ENCODE measurements around the gene C7orf57.

GRCh38 chr7:48053736-48054135, 18.4 kb downstream of the C7orf57 start:
- TF ChIP-seq, protein P1, sequence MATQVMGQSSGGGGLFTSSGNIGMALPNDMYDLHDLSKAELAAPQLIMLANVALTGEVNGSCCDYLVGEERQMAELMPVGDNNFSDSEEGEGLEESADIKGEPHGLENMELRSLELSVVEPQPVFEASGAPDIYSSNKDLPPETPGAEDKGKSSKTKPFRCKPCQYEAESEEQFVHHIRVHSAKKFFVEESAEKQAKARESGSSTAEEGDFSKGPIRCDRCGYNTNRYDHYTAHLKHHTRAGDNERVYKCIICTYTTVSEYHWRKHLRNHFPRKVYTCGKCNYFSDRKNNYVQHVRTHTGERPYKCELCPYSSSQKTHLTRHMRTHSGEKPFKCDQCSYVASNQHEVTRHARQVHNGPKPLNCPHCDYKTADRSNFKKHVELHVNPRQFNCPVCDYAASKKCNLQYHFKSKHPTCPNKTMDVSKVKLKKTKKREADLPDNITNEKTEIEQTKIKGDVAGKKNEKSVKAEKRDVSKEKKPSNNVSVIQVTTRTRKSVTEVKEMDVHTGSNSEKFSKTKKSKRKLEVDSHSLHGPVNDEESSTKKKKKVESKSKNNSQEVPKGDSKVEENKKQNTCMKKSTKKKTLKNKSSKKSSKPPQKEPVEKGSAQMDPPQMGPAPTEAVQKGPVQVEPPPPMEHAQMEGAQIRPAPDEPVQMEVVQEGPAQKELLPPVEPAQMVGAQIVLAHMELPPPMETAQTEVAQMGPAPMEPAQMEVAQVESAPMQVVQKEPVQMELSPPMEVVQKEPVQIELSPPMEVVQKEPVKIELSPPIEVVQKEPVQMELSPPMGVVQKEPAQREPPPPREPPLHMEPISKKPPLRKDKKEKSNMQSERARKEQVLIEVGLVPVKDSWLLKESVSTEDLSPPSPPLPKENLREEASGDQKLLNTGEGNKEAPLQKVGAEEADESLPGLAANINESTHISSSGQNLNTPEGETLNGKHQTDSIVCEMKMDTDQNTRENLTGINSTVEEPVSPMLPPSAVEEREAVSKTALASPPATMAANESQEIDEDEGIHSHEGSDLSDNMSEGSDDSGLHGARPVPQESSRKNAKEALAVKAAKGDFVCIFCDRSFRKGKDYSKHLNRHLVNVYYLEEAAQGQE (IDR thresholded peaks at IDR 0.05; ENCODE audit: unreplicated experiment), result no peak
- no peak for TF ChIP-seq CTCF (conservative IDR thresholded peaks at IDR 0.05; ENCODE audit: low read depth in 2 of 2)
- no peak for TF ChIP-seq POLR2AphosphoS5 (IDR thresholded peaks at IDR 0.05; ENCODE audit: low read depth)
- no peak for TF ChIP-seq EZH2 (IDR thresholded peaks at IDR 0.05; ENCODE audit: low read depth, unreplicated experiment)
- TF ChIP-seq, protein P2, sequence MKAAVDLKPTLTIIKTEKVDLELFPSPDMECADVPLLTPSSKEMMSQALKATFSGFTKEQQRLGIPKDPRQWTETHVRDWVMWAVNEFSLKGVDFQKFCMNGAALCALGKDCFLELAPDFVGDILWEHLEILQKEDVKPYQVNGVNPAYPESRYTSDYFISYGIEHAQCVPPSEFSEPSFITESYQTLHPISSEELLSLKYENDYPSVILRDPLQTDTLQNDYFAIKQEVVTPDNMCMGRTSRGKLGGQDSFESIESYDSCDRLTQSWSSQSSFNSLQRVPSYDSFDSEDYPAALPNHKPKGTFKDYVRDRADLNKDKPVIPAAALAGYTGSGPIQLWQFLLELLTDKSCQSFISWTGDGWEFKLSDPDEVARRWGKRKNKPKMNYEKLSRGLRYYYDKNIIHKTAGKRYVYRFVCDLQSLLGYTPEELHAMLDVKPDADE (IDR thresholded peaks at IDR 0.05), result no peak
- no peak for TF ChIP-seq CREB1 (CRISPR knock-in tag; IDR thresholded peaks at IDR 0.05; ENCODE audit: low read depth)
- no peak for TF ChIP-seq EZH2phosphoT487 (IDR thresholded peaks at IDR 0.05; ENCODE audit: unreplicated experiment)
- TF ChIP-seq ZNF331 (CRISPR knock-in tag; IDR thresholded peaks at IDR 0.05; ENCODE audit: low read depth), result no peak
- no peak for TF ChIP-seq ZNF114 (CRISPR knock-in tag; IDR thresholded peaks at IDR 0.05)
- no peak for TF ChIP-seq ZNF462 (CRISPR knock-in tag; IDR thresholded peaks at IDR 0.05)
